Chondrocyte (in vitro differentiated cells): ENCODE measurements around the gene CSNK1G1. TPM values are rescaled to one million over a fixed set of nuclear protein-coding genes. Genes with fewer than 3 reads are reported as not detected.

Source experiments
- DNase-seq: peaks from one replicate; pipeline ENCODE4 v3.0.0; 2021; ENCODE audit warnings: mixed read lengths, low spot score
- H3K27ac Mint-ChIP-seq: one replicate; pipeline ENCODE4 v1.8.0; 2021; ENCODE audit warnings: mild to moderate bottlenecking, moderate library complexity, mixed read lengths; ENCODE audit not compliant: unreplicated experiment
- H3K27me3 Mint-ChIP-seq: 2 replicates; pipeline ENCODE4 v1.8.0; 2021; ENCODE audit warnings: low read depth, mixed read lengths
- H3K36me3 Mint-ChIP-seq: 2 replicates; pipeline ENCODE4 v1.8.0; 2021; ENCODE audit warnings: low read depth, mixed read lengths
- H3K4me1 Mint-ChIP-seq: 2 replicates; pipeline ENCODE4 v1.8.0; 2021; ENCODE audit warnings: low read depth, mild to moderate bottlenecking, mixed read lengths
- H3K4me3 Mint-ChIP-seq: one replicate; pipeline ENCODE4 v1.8.0; 2021; ENCODE audit warnings: mild to moderate bottlenecking, moderate library complexity, mixed read lengths; ENCODE audit not compliant: unreplicated experiment
- H3K9me3 Mint-ChIP-seq: 2 replicates; pipeline ENCODE4 v1.8.0; 2021; ENCODE audit warnings: low read depth, mixed read lengths
- CTCF ChIP-seq: fragments of 200-600 bp; sonication (generic); IDR thresholded peaks from 2 replicates; pipeline ENCODE4 v1.5.0; 2021; ENCODE audit warnings: antibody characterized with exemption, mild to moderate bottlenecking, moderate library complexity
- total RNA-seq: library from RNA; stranded (reverse); gene quantifications from 3 replicates; pipeline ENCODE4 v1.2.1, GENCODE V29; 2021

Gene CSNK1G1
- total RNA-seq, 1 donor from 2014 or later = 20.1 TPM

GRCh38 chr15:64155802-64156651 lies 199.9 kb downstream of the CSNK1G1 start:
- Mint-ChIP-seq H3K9me3 (no peaks in the 10 kb centered on the region), H3K27me3 (no peaks in the 10 kb centered on the region), H3K4me3 (no peak overlapping the region), H3K36me3 (peaks cover 40% of the 10 kb centered on the region), H3K27ac (no peak overlapping the region), H3K4me1 (peaks cover 28% of the 10 kb centered on the region)
- no peak for DNase-seq
- TF ChIP-seq CTCF = no peak

- Mint-ChIP-seq H3K36me3 (peaks cover 28% of the 10 kb centered on the region), H3K27ac (peak overlapping the region; percentile 69), H3K4me1 (peaks cover 17% of the 10 kb centered on the region), H3K27me3 (no peaks in the 10 kb centered on the region), H3K4me3 (peak overlapping the region; percentile 26), H3K9me3 (no peaks in the 10 kb centered on the region)
- DNase-seq = no peak
- peak; percentile 94 for TF ChIP-seq CTCF
These were observed 202.2 kb downstream of the CSNK1G1 start for GRCh38 chr15:64153480-64154367.

DNA sequence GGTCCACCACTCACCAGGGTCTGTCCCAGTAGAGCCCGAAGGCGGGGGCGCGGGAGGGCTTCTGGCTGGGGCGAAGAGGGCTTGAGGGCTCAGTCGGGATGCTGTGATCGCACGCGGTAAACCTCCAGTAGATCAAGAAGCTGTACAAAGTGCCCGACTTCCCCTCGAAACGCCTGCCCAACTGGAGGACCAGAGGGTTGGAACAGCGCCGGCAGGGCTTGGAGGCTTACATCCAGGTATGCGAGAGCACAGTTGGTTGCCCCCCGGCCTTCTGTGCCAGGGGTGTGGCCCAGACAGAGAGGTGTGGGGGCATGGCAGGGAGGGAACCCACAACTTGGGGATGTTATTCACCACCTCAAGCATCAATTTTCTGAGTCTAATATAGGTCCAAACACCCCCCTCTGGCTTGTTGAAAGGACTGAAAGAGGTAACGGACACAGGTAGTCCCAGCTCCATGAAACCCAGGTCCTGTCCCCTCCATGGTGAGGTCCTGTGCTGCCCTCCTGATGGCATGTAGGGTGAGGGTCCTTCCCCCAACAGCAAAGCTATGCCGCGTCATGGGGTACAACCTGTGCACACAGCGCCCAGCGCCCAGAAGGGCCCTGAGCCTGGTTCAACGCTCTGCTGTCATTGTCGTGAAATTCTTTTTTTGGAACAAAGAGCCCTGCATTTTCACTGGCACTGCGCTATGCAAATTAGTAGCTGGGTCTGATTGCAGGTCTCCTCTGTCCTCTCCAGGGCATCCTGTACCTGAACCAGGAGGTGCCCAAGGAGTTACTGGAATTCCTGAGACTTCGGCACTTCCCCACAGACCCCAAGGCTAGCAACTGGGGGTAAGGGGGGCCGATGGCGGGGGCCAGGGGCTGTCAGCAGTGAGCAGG lies 203.2 kb downstream of the CSNK1G1 start:
- no peak for DNase-seq
- Mint-ChIP-seq H3K36me3 (peaks cover 18% of the 10 kb centered on the region), H3K9me3 (no peaks in the 10 kb centered on the region), H3K4me3 (peak overlapping the region; percentile 16), H3K27ac (no peak overlapping the region), H3K27me3 (no peaks in the 10 kb centered on the region), H3K4me1 (peaks cover 13% of the 10 kb centered on the region)
- no peak for TF ChIP-seq CTCF

DNA sequence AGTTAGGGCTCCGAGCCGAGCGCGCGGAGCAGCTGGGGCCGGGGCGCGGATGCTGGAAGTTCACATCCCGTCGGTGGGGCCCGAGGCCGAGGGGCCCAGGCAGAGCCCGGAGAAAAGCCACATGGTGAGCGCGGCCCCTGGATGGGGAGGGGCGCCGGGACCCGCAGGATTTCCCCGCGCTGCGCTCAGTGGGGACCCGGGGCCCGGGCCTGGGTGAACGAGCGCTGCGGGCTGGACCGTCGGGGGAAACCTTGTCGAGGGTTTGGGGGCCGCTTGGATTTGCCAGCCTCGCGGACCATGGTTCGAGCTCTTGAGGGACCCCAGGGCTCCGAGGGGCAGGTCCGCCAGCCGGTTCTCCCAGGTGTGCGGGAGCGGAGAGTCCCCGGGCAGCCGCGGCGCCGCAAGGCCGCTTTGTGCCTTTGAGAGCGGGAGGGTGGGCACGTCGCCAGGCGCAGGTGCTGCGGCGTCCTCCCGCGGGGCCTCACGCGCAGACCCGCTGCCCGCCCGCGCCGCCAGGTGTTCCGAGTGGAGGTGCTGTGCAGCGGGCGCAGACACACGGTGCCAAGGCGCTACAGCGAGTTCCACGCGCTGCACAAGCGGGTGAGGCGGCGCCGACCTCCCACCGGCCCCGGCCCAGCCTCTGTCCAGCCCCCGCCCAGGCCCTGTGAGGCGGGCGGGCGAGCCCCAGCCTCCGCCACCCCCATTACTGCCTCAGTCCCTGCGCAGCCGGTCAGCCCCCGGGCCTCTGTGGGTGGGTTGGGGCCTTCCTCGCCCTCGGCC lies 204.1 kb downstream of the CSNK1G1 start, which contains the start of gene SNX22:
TSS of gene SNX22 (plus strand) at position 5 of the 780 bp plus-strand sequence. CDS start at position 50, 45 bp downstream.
- no peak for TF ChIP-seq CTCF
- Mint-ChIP-seq H3K9me3 (no peaks in the 10 kb centered on the region), H3K4me3 (peak within 1 kb of the TSS; percentile 61), H3K4me1 (peaks cover 13% of the 10 kb centered on the region), H3K36me3 (peaks cover 11% of the 10 kb centered on the region), H3K27ac (no peak within 1 kb of the TSS), H3K27me3 (no peaks in the 10 kb centered on the region)
- no peak for DNase-seq
